ENCODE results near the gene MTHFD1L.

DNA sequence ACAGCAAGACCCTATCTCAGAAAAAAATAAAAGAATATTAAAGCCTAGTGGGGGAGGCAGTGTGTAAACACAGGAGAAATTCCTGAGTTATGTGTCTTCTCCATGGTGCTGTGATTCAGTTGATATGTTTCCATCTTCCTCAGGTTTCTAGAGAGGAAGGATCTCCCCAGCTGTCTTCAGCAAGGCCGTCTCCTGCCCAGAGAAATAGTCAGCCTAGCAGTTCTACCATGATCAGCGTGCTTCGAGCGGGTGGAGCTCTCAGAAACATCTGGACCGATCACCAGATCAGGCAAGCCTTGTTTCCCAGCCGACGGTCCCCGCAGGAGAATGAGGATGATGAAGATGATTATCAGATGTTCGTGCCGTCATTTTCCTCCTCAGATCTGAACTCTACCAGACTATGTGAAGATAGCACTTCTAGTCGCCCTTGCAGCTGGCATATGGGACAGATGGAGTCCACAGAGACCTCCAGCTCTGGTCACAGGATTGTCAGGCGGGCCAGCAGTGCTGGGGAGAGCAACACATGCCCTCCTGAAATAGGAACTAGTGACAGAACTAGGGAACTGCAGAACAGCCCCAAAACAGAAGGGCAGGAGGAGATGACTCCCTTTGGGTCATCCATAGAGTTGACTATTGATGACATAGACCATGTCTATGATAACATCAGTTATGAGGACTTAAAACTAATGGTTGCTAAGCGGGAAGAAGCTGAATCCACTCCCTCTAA is 34.9 kb upstream of the MTHFD1L start:
- TF ChIP-seq SP1 (IDR thresholded peaks at IDR 0.05), result no peak
- no peak for TF ChIP-seq TARDBP (IDR thresholded peaks at IDR 0.05)
- TF ChIP-seq NFRKB (IDR thresholded peaks at IDR 0.05), result no peak
- no peak for TF ChIP-seq FOXM1 (IDR thresholded peaks at IDR 0.05; ENCODE audit: borderline replicate concordance)
- no peak for TF ChIP-seq ZNF384 (IDR thresholded peaks at IDR 0.05)
